HepG2 (cell line): ENCODE results near the gene PMFBP1. TPM values are rescaled to one million over a fixed set of nuclear protein-coding genes. Genes with fewer than 3 reads are reported as not detected.
A peak's percentile ranks its signal among the peaks of the same experiment; 100 is the strongest.

Experiments used
- ATAC-seq: fragments of 200-7000 bp; cut with Tn5 transposase; 3 replicates; pipeline ENCODE4 v1.9.1; 2020; ENCODE audit warnings: mild to moderate bottlenecking, moderate library complexity
- BruUV-seq: library from RNA; stranded (reverse); fragments of 400-500 nt; replicated peaks from 2 replicates; lab custom pipeline; 2021; lab: Mats Ljungman, UMichigan
- CTCF ChIA-PET: fragments of 300-600 bp; formaldehyde crosslinking; extraction: SDS; loops from one replicate; lab custom pipeline; 2021; ENCODE audit warnings: low total read pairs, inconsistent platforms, low intra/inter-chr PET ratio; lab: Yijun Ruan, JAX
- POLR2A ChIA-PET: fragments of 350-600 bp; sonication (Branson Sonifier 250); formaldehyde crosslinking; loops from one replicate; lab custom pipeline; 2020; ENCODE audit warnings: antibody characterized with exemption, inconsistent platforms; lab: Yijun Ruan, JAX
- DNase-seq: peaks from one replicate; pipeline ENCODE4 v3.0.0-alpha.2; 2015; ENCODE audit warnings: low spot score
- FAIRE-seq: peaks from 3 replicates; lab custom pipeline; 2011; peaks lifted over from hg19 to GRCh38; lab: Jason Lieb, UNC
- H2AFZ ChIP-seq: one replicate; pipeline ENCODE4 v1.6.1; 2011; ENCODE audit warnings: low read length, inconsistent platforms
- H3K27ac ChIP-seq: fragments of 300-600 bp; 3 replicates; pipeline ENCODE4 v1.8.0; 2011; ENCODE audit warnings: mixed run types, mild to moderate bottlenecking, mixed read lengths, low read length, inconsistent platforms; ENCODE audit not compliant: insufficient read depth; ENCODE audit errors: extremely low read length
- H3K27me3 ChIP-seq, 2 experiments: fragments of 200-600 bp in 1 of 2; 2 replicates in 1 of 2; 3 replicates in 1 of 2; pipeline versions ENCODE4 v1.6.0 to v1.8.0; 2011; ENCODE audit warnings: low read length in 2 of 2, mild to moderate bottlenecking in 2 of 2, moderate library complexity in 2 of 2, inconsistent platforms in 1 of 2; ENCODE audit not compliant: insufficient read depth in 2 of 2, control insufficient read depth in 1 of 2
- H3K36me3 ChIP-seq, 2 experiments: fragments of 200-600 bp in 1 of 2; replicated peaks in 1 of 2; 2 replicates in 1 of 2; 3 replicates in 1 of 2; pipeline versions ENCODE4 v1.5.1 to v1.8.0; 2011; ENCODE audit warnings: low read length in 2 of 2, inconsistent platforms in 1 of 2; ENCODE audit not compliant: insufficient read depth in 2 of 2, control insufficient read depth in 1 of 2
- H3K4me1 ChIP-seq: 2 replicates; pipeline ENCODE4 v1.5.1; 2012; ENCODE audit warnings: low read length, inconsistent platforms; ENCODE audit not compliant: insufficient read depth
- H3K4me2 ChIP-seq: 2 replicates; pipeline ENCODE4 v1.6.0; 2011; ENCODE audit warnings: low read depth, low read length, inconsistent platforms
- H3K4me3 ChIP-seq, 3 experiments: fragments of 200-600 bp in 1 of 3; sonication (generic), shearing (Covaris generic) in 1 of 3; replicated peaks in 1 of 3; 2 replicates each; pipeline ENCODE4 v1.5.1; 2011 to 2016; ENCODE audit warnings: low read length in 3 of 3, inconsistent platforms in 2 of 3, low read depth in 2 of 3, mild to moderate bottlenecking in 2 of 3, control low read depth in 1 of 3, mixed read lengths in 1 of 3; ENCODE audit not compliant: insufficient read depth in 1 of 3
- H3K79me2 ChIP-seq: one replicate; pipeline ENCODE4 v1.6.1; 2011; ENCODE audit warnings: low read length, inconsistent platforms; ENCODE audit not compliant: insufficient read depth
- H3K9ac ChIP-seq: 2 replicates; pipeline ENCODE4 v1.6.0; 2011; ENCODE audit warnings: mild to moderate bottlenecking, low read depth, low read length, inconsistent platforms; ENCODE audit not compliant: insufficient read depth
- H3K9me3 ChIP-seq: 2 replicates; pipeline ENCODE4 v1.5.1; 2012; ENCODE audit warnings: mild to moderate bottlenecking, low read length
- H4K20me1 ChIP-seq: 2 replicates; pipeline ENCODE4 v1.6.0; 2011; ENCODE audit warnings: inconsistent platforms, mild to moderate bottlenecking, low read length, moderate library complexity; ENCODE audit not compliant: insufficient read depth
- CHD4 ChIP-seq: fragments of 200-600 bp; sonication (generic); IDR thresholded peaks from 2 replicates; pipeline ENCODE4 v1.7.0; 2017; ENCODE audit warnings: mild to moderate bottlenecking, low read length, borderline replicate concordance
- EED ChIP-seq: sonication (generic); formaldehyde crosslinking; IDR thresholded peaks from 2 replicates; pipeline ENCODE4 v1.5.0; 2020; ENCODE audit warnings: mild to moderate bottlenecking, missing genetic modification reagents
- FOXK1 ChIP-seq: sonication (generic); formaldehyde crosslinking; IDR thresholded peaks from 2 replicates; pipeline ENCODE4 v1.4.0; 2020; ENCODE audit warnings: low read depth, missing genetic modification reagents, borderline replicate concordance
- MED1 ChIP-seq: sonication (generic); formaldehyde crosslinking; IDR thresholded peaks from 2 replicates; pipeline ENCODE4 v1.4.0; 2020; ENCODE audit warnings: missing genetic modification reagents
- STAT5B ChIP-seq: sonication (generic); formaldehyde crosslinking; IDR thresholded peaks from 2 replicates; pipeline ENCODE4 v1.4.0; 2020; ENCODE audit warnings: missing genetic modification reagents
- TCF12 ChIP-seq, 2 experiments: fragments of 450-650 bp in 1 of 2; sonication (generic) in 1 of 2; formaldehyde crosslinking in 1 of 2; IDR thresholded peaks; 2 replicates each; pipeline versions ENCODE4 v1.6.1 to v1.8.0; 2017 to 2022; ENCODE audit warnings: antibody characterized with exemption in 1 of 2, mild to moderate bottlenecking in 1 of 2, missing genetic modification reagents in 1 of 2, moderate library complexity in 1 of 2
- ZNF124 ChIP-seq: sonication (generic); formaldehyde crosslinking; IDR thresholded peaks from 2 replicates; pipeline ENCODE4 v1.4.0; 2020; ENCODE audit warnings: missing genetic modification reagents
- ZNF335 ChIP-seq: sonication (generic); formaldehyde crosslinking; IDR thresholded peaks from 2 replicates; pipeline ENCODE4 v1.4.0; 2020; ENCODE audit warnings: missing genetic modification reagents
- WGBS: methylation state at CpG from one replicate; pipeline ENCODE4 v1.1.6; 2017; ENCODE audit warnings: low lambda C conversion rate; 5-methylcytosine and 5-hydroxymethylcytosine counted together
- in situ Hi-C: cut with HindIII; loops from 2 replicates; pipeline ENCODE4 v1.10.0; 2017; ENCODE audit warnings: low pct_unique_long_range_greater_than_20kb; ENCODE audit not compliant: extremely low pct_ligation_motif_present
- intact Hi-C: fragments of 100-400 bp; cut with micrococcal nuclease; formaldehyde crosslinking; loops from one replicate; pipeline ENCODE4 v1.10.0; 2022; ENCODE audit not compliant: unreplicated experiment
- polyA plus RNA-seq, 8 experiments: library from polyadenylated mRNA; depleted of rRNA in 3 of 8; stranded (reverse) in 7 of 8; unstranded in 1 of 8; fragments of >200 nt; fragmentation: Illumina TruSeq in 4 of 8; extraction: Trizol in 4 of 8; gene quantifications; 2 replicates each; pipeline versions ENCODE4 v1.2.1 to v1.2.3, GENCODE V29; 2011 to 2016; ENCODE audit warnings: low read depth in 4 of 8, missing spikeins in 1 of 8, mixed read lengths in 1 of 8; ENCODE audit not compliant: insufficient read depth in 1 of 8
- total RNA-seq, 5 experiments: library from RNA; depleted of rRNA; stranded (reverse); fragments of >200 nt; fragmentation: Illumina TruSeq; extraction: Trizol; gene quantifications; 2 replicates each; pipeline ENCODE4 v1.2.3, GENCODE V29; 2016; ENCODE audit warnings: low read depth in 1 of 5
- TF ChIP-seq, protein P1 (sequence below): sonication (generic); formaldehyde crosslinking; IDR thresholded peaks from 2 replicates; pipeline ENCODE4 v1.4.0; 2020; ENCODE audit warnings: missing genetic modification reagents

Gene PMFBP1
- total and polyA plus RNA-seq, 2 of the 13 experiments (the other 11 are each of a cell fraction or from before 2014, with no cell fraction given) = 1.9 to 3.8 TPM

DNA sequence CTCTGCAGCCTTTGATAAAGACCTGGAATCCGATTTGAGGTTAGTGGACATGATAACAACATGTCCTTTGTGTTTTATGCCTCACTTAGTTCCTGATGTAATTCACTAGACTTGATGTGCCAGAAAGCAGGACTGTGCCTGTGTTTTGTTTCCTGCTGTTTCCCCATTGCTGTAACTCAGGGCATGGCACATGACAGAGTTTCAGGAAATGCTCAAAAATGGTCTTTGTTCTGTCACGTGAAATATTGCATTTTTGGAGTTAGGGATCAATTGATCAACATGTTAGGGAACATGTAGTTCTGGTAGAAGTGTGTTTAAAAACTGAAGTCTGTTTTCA, 45.6 kb downstream of the PMFBP1 start:
- Histone ChIP-seq H3K36me3 (no peaks in the 10 kb centered on the region; a peak in 2 of 5 replicates), H2AFZ (no peak overlapping the region), H4K20me1 (no peaks in the 10 kb centered on the region), H3K9ac (no peak overlapping the region), H3K4me3 (no peak overlapping the region), H3K79me2 (no peaks in the 10 kb centered on the region), H3K27me3 (no peaks in the 10 kb centered on the region), H3K27ac (no peak overlapping the region), H3K4me1 (peaks cover 26% of the 10 kb centered on the region), H3K9me3 (no peaks in the 10 kb centered on the region), H3K4me2 (no peak overlapping the region)
- FAIRE-seq = peak; percentile 43
- WGBS = 69% methylated on average over 2 of the region's 2 CpGs
- CTCF ChIA-PET = interaction anchor here (1.4 kb wide), 1 partner anchor 24 kb away, joined by 4 read pairs; no protein-coding TSS in a partner anchor
- POLR2A ChIA-PET = no interaction called here
- DNase-seq = peak; percentile 23
- intact Hi-C loops (no loop called here), in situ Hi-C loops (loop anchor here (5.0 kb wide), 1 partner anchor 341 kb away; no protein-coding TSS in a partner anchor)
- no TSS peak for BruUV-seq
- no peak for TF ChIP-seq FOXK1 (CRISPR knock-in tag)
- TF ChIP-seq, protein P1, sequence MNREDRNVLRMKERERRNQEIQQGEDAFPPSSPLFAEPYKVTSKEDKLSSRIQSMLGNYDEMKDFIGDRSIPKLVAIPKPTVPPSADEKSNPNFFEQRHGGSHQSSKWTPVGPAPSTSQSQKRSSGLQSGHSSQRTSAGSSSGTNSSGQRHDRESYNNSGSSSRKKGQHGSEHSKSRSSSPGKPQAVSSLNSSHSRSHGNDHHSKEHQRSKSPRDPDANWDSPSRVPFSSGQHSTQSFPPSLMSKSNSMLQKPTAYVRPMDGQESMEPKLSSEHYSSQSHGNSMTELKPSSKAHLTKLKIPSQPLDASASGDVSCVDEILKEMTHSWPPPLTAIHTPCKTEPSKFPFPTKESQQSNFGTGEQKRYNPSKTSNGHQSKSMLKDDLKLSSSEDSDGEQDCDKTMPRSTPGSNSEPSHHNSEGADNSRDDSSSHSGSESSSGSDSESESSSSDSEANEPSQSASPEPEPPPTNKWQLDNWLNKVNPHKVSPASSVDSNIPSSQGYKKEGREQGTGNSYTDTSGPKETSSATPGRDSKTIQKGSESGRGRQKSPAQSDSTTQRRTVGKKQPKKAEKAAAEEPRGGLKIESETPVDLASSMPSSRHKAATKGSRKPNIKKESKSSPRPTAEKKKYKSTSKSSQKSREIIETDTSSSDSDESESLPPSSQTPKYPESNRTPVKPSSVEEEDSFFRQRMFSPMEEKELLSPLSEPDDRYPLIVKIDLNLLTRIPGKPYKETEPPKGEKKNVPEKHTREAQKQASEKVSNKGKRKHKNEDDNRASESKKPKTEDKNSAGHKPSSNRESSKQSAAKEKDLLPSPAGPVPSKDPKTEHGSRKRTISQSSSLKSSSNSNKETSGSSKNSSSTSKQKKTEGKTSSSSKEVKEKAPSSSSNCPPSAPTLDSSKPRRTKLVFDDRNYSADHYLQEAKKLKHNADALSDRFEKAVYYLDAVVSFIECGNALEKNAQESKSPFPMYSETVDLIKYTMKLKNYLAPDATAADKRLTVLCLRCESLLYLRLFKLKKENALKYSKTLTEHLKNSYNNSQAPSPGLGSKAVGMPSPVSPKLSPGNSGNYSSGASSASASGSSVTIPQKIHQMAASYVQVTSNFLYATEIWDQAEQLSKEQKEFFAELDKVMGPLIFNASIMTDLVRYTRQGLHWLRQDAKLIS (CRISPR knock-in tag) = no peak
- TF ChIP-seq ZNF124 (CRISPR knock-in tag) = no peak
- TF ChIP-seq ZNF335 (CRISPR knock-in tag) = no peak
- no peak for TF ChIP-seq STAT5B
- TF ChIP-seq TCF12 (IDR thresholded peaks at IDR 0.05) = no peak
- no peak for TF ChIP-seq TCF12 (CRISPR knock-in tag; IDR thresholded peaks at IDR 0.05)
- TF ChIP-seq EED (CRISPR knock-in tag) = no peak
- no peak for TF ChIP-seq CHD4
- TF ChIP-seq MED1 = no peak
- ATAC-seq = no peak
